LNCaP clone FGC (cell line): ENCODE results near the gene AGTR1.

Experiments
- DNase-seq: peaks from one replicate; pipeline ENCODE4 v3.0.0-alpha.2; 2011; ENCODE audit warnings: low read depth
- H3K4me3 ChIP-seq: 2 replicates; pipeline ENCODE4 v1.5.1; 2011; ENCODE audit warnings: mild to moderate bottlenecking, low read depth, low read length, control low read depth
- TF ChIP-seq, protein P1 (sequence below): IDR thresholded peaks from 2 replicates; pipeline ENCODE4 v1.5.1; 2012; ENCODE audit warnings: mild to moderate bottlenecking; ENCODE audit not compliant: control insufficient read depth, insufficient read depth; ENCODE audit errors: extremely low read depth

AGTR1 gene

GRCh38 chr3:148789906-148790305, 92.2 kb downstream of the AGTR1 start:
- TF ChIP-seq, protein P1, sequence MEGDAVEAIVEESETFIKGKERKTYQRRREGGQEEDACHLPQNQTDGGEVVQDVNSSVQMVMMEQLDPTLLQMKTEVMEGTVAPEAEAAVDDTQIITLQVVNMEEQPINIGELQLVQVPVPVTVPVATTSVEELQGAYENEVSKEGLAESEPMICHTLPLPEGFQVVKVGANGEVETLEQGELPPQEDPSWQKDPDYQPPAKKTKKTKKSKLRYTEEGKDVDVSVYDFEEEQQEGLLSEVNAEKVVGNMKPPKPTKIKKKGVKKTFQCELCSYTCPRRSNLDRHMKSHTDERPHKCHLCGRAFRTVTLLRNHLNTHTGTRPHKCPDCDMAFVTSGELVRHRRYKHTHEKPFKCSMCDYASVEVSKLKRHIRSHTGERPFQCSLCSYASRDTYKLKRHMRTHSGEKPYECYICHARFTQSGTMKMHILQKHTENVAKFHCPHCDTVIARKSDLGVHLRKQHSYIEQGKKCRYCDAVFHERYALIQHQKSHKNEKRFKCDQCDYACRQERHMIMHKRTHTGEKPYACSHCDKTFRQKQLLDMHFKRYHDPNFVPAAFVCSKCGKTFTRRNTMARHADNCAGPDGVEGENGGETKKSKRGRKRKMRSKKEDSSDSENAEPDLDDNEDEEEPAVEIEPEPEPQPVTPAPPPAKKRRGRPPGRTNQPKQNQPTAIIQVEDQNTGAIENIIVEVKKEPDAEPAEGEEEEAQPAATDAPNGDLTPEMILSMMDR, result no peak
- no peak overlapping the region for H3K4me3 ChIP-seq
- DNase-seq, result no peak

DNA sequence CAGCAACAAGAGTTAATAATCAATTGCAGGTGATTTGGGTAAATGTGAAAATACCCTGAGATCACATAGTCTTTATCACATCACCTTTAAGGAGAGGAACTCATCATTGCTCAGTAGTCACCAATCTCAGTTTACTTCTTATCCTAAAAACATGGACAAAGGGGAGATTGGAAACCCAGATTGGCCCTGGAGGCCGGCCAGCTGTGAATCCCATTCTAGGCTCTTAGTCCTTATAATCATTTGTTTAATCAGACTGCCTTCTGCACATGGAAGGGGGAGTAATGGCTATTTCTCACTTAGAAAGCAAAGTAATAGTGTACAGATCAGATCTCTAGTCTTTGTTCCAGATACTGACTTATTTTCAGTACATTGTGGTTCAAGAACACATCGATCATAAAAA, 92.7 kb downstream of the AGTR1 start:
- TF ChIP-seq, protein P1, result no peak
- no peak overlapping the region for H3K4me3 ChIP-seq
- DNase-seq, result no peak

GRCh38 chr3:148790851-148791735, 93.4 kb downstream of the AGTR1 start:
- no peak for DNase-seq
- no peak overlapping the region for H3K4me3 ChIP-seq
- TF ChIP-seq, protein P1, result no peak

GRCh38 chr3:148791920-148792319, 94.2 kb downstream of the AGTR1 start:
- H3K4me3 ChIP-seq, result no peak overlapping the region
- TF ChIP-seq, protein P1, result no peak
- no peak for DNase-seq

GRCh38 chr3:148792516-148792915, 94.8 kb downstream of the AGTR1 start:
- TF ChIP-seq, protein P1, result no peak
- no peak for DNase-seq

More at GRCh38 chr3:148792516-148792915, 94.8 kb downstream of the AGTR1 start:
- no peak overlapping the region for H3K4me3 ChIP-seq
